ENCODE data around the gene P2RX4.

GRCh38 chr12:121165316-121165715 lies 44.6 kb upstream of the P2RX4 start:
- TF ChIP-seq CTCF (optimal IDR thresholded peaks at IDR 0.05 in 1 of 3, IDR thresholded peaks at IDR 0.05 in 1 of 3, conservative IDR thresholded peaks at IDR 0.05 in 1 of 3; ENCODE audit: extremely low read depth in 1 of 3, insufficient read depth in 2 of 3, low read length in 3 of 3): no peak
- TF ChIP-seq EZH2 (IDR thresholded peaks at IDR 0.05; ENCODE audit: low read length): no peak

Measured in keratinocyte (primary cell).